K562 (cell line): Measurements from ENCODE around the gene CARD14. TPM values are rescaled to one million over a fixed set of nuclear protein-coding genes. Genes with fewer than 3 reads are reported as not detected.

Experiments used
- ELF4 ChIP-seq: fragments of 450-650 bp; formaldehyde crosslinking; IDR thresholded peaks from 2 replicates; pipeline ENCODE4 v1.4.0; 2022; ENCODE audit warnings: missing genetic modification characterization
- ETV1 ChIP-seq: fragments of 450-650 bp; conservative IDR thresholded peaks from 2 replicates; pipeline ENCODE4 v1.6.1; 2016; ENCODE audit warnings: missing genetic modification characterization, control low read depth, low read depth, missing compliant biosample characterization
- KAT7 ChIP-seq: sonication (generic); formaldehyde crosslinking; IDR thresholded peaks from 2 replicates; pipeline ENCODE4 v1.8.0; 2022; ENCODE audit warnings: missing genetic modification reagents, mild to moderate bottlenecking, borderline replicate concordance
- PHF8 ChIP-seq: fragments of 200-600 bp; sonication (generic); IDR thresholded peaks from 2 replicates; pipeline ENCODE4 v1.6.1; 2012; ENCODE audit warnings: mixed run types, mild to moderate bottlenecking, inconsistent platforms, low read length, moderate library complexity, borderline replicate concordance
- SMAD4 ChIP-seq: fragments of 250-450 bp; sonication (Bioruptor Pico); conservative IDR thresholded peaks from 2 replicates; pipeline ENCODE4 v1.8.0; 2021; ENCODE audit warnings: inconsistent platforms, mild to moderate bottlenecking, moderate library complexity
- ZBTB11 ChIP-seq, 3 experiments: fragments of 200-800 bp in 1 of 3; fragments of 250-450 bp in 1 of 3; fragments of 450-650 bp in 1 of 3; sonication (Bioruptor Pico) in 1 of 3; sonication (Bioruptor generic) in 1 of 3; formaldehyde crosslinking in 1 of 3; IDR thresholded peaks; 2 replicates each; pipeline versions ENCODE4 v1.6.1 to v1.8.0; 2016 to 2022; ENCODE audit warnings: mild to moderate bottlenecking in 2 of 3, missing genetic modification characterization in 2 of 3, missing compliant biosample characterization in 1 of 3, moderate library complexity in 1 of 3
- ZBTB40 ChIP-seq, 2 experiments: fragments of 450-650 bp in 1 of 2; sonication (generic) in 1 of 2; formaldehyde crosslinking in 1 of 2; IDR thresholded peaks; 2 replicates each; pipeline versions ENCODE4 v1.7.1 to v1.9.0; 2016 to 2022; ENCODE audit warnings: inconsistent platforms in 1 of 2, mild to moderate bottlenecking in 1 of 2, missing genetic modification reagents in 1 of 2
- ZBTB9 ChIP-seq: fragments of 450-650 bp; formaldehyde crosslinking; IDR thresholded peaks from 2 replicates; pipeline ENCODE4 v1.4.0; 2020; ENCODE audit warnings: mild to moderate bottlenecking, moderate library complexity
- ZNF57 ChIP-seq: fragments of 450-650 bp; formaldehyde crosslinking; IDR thresholded peaks from 2 replicates; pipeline ENCODE4 v1.4.0; 2020; ENCODE audit warnings: mild to moderate bottlenecking, moderate library complexity
- polyA plus RNA-seq, 8 experiments: library from polyadenylated mRNA; depleted of rRNA in 4 of 8; stranded (reverse) in 5 of 8; unstranded in 3 of 8; fragments of >200 nt; fragmentation: Nextera tagmentation in 2 of 8; fragmentation: Illumina TruSeq in 1 of 8; extraction: Ambion mirVana in 2 of 8; extraction: Trizol in 1 of 8; gene quantifications; 2 replicates each; pipeline versions ENCODE4 v1.2.1 to v1.2.3, GENCODE V29; 2011 to 2014; ENCODE audit warnings: inconsistent platforms in 1 of 8, missing spikeins in 1 of 8
- total RNA-seq, 7 experiments: library from RNA; depleted of rRNA in 6 of 7; stranded (reverse); fragments of >200 nt in 6 of 7; fragmentation: Illumina TruSeq in 2 of 7; extraction: Trizol in 2 of 7; gene quantifications; 2 replicates each; pipeline versions ENCODE4 v1.2.1 to v1.2.3, GENCODE V29; 2011 to 2021; ENCODE audit warnings: low replicate concordance in 1 of 7

Gene CARD14
- total and polyA plus RNA-seq, 9 of the 15 experiments (the other 6 are each of a cell fraction or from before 2014, with no cell fraction given), result not detected

- TF ChIP-seq ZBTB40 (IDR thresholded peaks at IDR 0.05) (peak; percentile 40; the same call in 1 of the 2 replicates), ZBTB40 (CRISPR knock-in tag; IDR thresholded peaks at IDR 0.05) (no peak), ZBTB9 (CRISPR knock-in tag) (no peak), ETV1 (tag) (0 out of 2 replicates have a peak, but pooled peaks have one; percentile 21), ZNF57 (CRISPR knock-in tag) (no peak), PHF8 (0 out of 2 replicates have a peak, but pooled peaks have one; percentile 14), ELF4 (CRISPR knock-in tag) (no peak), SMAD4 (peak; percentile 46; the same call in 1 of the 2 replicates), KAT7 (0 out of 2 replicates have a peak, but pooled peaks have one; percentile 14), ZBTB11 (CRISPR knock-in tag; IDR thresholded peaks at IDR 0.05) (peak in 1 of 3 experiments; percentile 10; a peak in 1 of 6 replicates)
Observed at GRCh38 chr17:80257716-80258213, 87.9 kb downstream of the CARD14 start (continued).
